ENCODE data around the gene CD6. TPM values are rescaled to one million over a fixed set of nuclear protein-coding genes. Genes with fewer than 3 reads are reported as not detected.

The CD6 gene
- total RNA-seq, 1 donor from 2014 or later: 0.39 TPM

GRCh38 chr11:61046833-61047232 is 75.4 kb downstream of the CD6 start:
- no peak overlapping the region for H2AFZ ChIP-seq (ENCODE audit: low read depth, low read length)
- H3K4me2 ChIP-seq (ENCODE audit: low read length): no peak overlapping the region
- Mint-ChIP-seq H3K27me3 (ENCODE audit: low read depth, unreplicated experiment) (peaks cover 24% of the 10 kb centered on the region), H3K36me3 (ENCODE audit: low read depth, unreplicated experiment) (no peaks in the 10 kb centered on the region), H3K9me3 (ENCODE audit: unreplicated experiment) (peaks cover 1% of the 10 kb centered on the region), H3K27ac (ENCODE audit: unreplicated experiment) (no peak overlapping the region), H3K4me1 (ENCODE audit: low read depth, unreplicated experiment) (peaks cover 5% of the 10 kb centered on the region), H3K4me3 (ENCODE audit: unreplicated experiment) (no peak overlapping the region)
- H4K20me1 ChIP-seq (ENCODE audit: insufficient read depth, low read length): no peaks in the 10 kb centered on the region
- no peak for TF ChIP-seq EZH2 (IDR thresholded peaks at IDR 0.05; ENCODE audit: insufficient read depth, low read length)
- TF ChIP-seq CTCF (IDR thresholded peaks at IDR 0.05; ENCODE audit: insufficient read depth, low read depth, low read length): no peak
- no peak overlapping the region for H3K9ac ChIP-seq (ENCODE audit: low read length)
- no peaks in the 10 kb centered on the region for H3K79me2 ChIP-seq (ENCODE audit: insufficient read depth, low read length)
- H3K4me3 ChIP-seq (ENCODE audit: insufficient read depth, low read depth, low read length): no peak overlapping the region
- H3K27ac ChIP-seq (ENCODE audit: low read depth, low read length): no peak overlapping the region
- H3K27me3 ChIP-seq (ENCODE audit: insufficient read depth, low read length): peaks cover 6% of the 10 kb centered on the region
- no peak for FAIRE-seq
- H3K36me3 ChIP-seq (ENCODE audit: insufficient read depth, low read length): no peaks in the 10 kb centered on the region
- H3K4me1 ChIP-seq (ENCODE audit: insufficient read depth, low read length): peaks cover 2% of the 10 kb centered on the region
- DNase-seq (ENCODE audit: low read depth): no peak
- no peaks in the 10 kb centered on the region for H3K9me3 ChIP-seq (ENCODE audit: insufficient read depth, low read depth, low read length)

- Histone ChIP-seq H3K4me2 (ENCODE audit: low read length) (no peak overlapping the region), H3K79me2 (ENCODE audit: insufficient read depth, low read length) (no peaks in the 10 kb centered on the region), H3K9me3 (ENCODE audit: insufficient read depth, low read depth, low read length) (no peaks in the 10 kb centered on the region), H3K4me1 (ENCODE audit: insufficient read depth, low read length) (no peaks in the 10 kb centered on the region), H4K20me1 (ENCODE audit: insufficient read depth, low read length) (no peaks in the 10 kb centered on the region), H3K4me3 (ENCODE audit: insufficient read depth, low read depth, low read length) (no peak overlapping the region), H2AFZ (ENCODE audit: low read depth, low read length) (no peak overlapping the region), H3K9ac (ENCODE audit: low read length) (no peak overlapping the region), H3K36me3 (ENCODE audit: insufficient read depth, low read length) (no peaks in the 10 kb centered on the region), H3K27ac (ENCODE audit: low read depth, low read length) (no peak overlapping the region), H3K27me3 (ENCODE audit: insufficient read depth, low read length) (peaks cover 6% of the 10 kb centered on the region)
- TF ChIP-seq EZH2 (IDR thresholded peaks at IDR 0.05; ENCODE audit: insufficient read depth, low read length) (no peak), CTCF (IDR thresholded peaks at IDR 0.05; ENCODE audit: insufficient read depth, low read depth, low read length) (no peak)
- DNase-seq (ENCODE audit: low read depth) (no peak), FAIRE-seq (no peak)
- peaks cover 35% of the 10 kb centered on the region for H3K27me3 Mint-ChIP-seq (ENCODE audit: low read depth, unreplicated experiment)
- no peaks in the 10 kb centered on the region for H3K4me1 Mint-ChIP-seq (ENCODE audit: low read depth, unreplicated experiment)
- no peaks in the 10 kb centered on the region for H3K36me3 Mint-ChIP-seq (ENCODE audit: low read depth, unreplicated experiment)
- peaks cover 1% of the 10 kb centered on the region for H3K9me3 Mint-ChIP-seq (ENCODE audit: unreplicated experiment)
- no peak overlapping the region for H3K4me3 Mint-ChIP-seq (ENCODE audit: unreplicated experiment)
- no peak overlapping the region for H3K27ac Mint-ChIP-seq (ENCODE audit: unreplicated experiment)
Observed at GRCh38 chr11:61048368-61049062, 77.0 kb downstream of the CD6 start.

GRCh38 chr11:61049063-61049377 is 77.5 kb downstream of the CD6 start:
- DNase-seq (ENCODE audit: low read depth): no peak
- no peaks in the 10 kb centered on the region for H3K36me3 ChIP-seq (ENCODE audit: insufficient read depth, low read length)
- H2AFZ ChIP-seq (ENCODE audit: low read depth, low read length): no peak overlapping the region
- no peaks in the 10 kb centered on the region for H3K79me2 ChIP-seq (ENCODE audit: insufficient read depth, low read length)
- H3K4me2 ChIP-seq (ENCODE audit: low read length): no peak overlapping the region
- H3K4me3 ChIP-seq (ENCODE audit: insufficient read depth, low read depth, low read length): no peak overlapping the region
- H3K27ac ChIP-seq (ENCODE audit: low read depth, low read length): no peak overlapping the region
- Mint-ChIP-seq H3K27me3 (ENCODE audit: low read depth, unreplicated experiment) (peaks cover 40% of the 10 kb centered on the region), H3K4me1 (ENCODE audit: low read depth, unreplicated experiment) (no peaks in the 10 kb centered on the region), H3K9me3 (ENCODE audit: unreplicated experiment) (peaks cover 1% of the 10 kb centered on the region), H3K4me3 (ENCODE audit: unreplicated experiment) (no peak overlapping the region), H3K36me3 (ENCODE audit: low read depth, unreplicated experiment) (no peaks in the 10 kb centered on the region), H3K27ac (ENCODE audit: unreplicated experiment) (no peak overlapping the region)
- H3K9me3 ChIP-seq (ENCODE audit: insufficient read depth, low read depth, low read length): no peaks in the 10 kb centered on the region
- FAIRE-seq: no peak
- H3K4me1 ChIP-seq (ENCODE audit: insufficient read depth, low read length): no peaks in the 10 kb centered on the region
- peaks cover 6% of the 10 kb centered on the region for H3K27me3 ChIP-seq (ENCODE audit: insufficient read depth, low read length)
- H3K9ac ChIP-seq (ENCODE audit: low read length): no peak overlapping the region
- TF ChIP-seq CTCF (IDR thresholded peaks at IDR 0.05; ENCODE audit: insufficient read depth, low read depth, low read length) (no peak), EZH2 (IDR thresholded peaks at IDR 0.05; ENCODE audit: insufficient read depth, low read length) (no peak)
- H4K20me1 ChIP-seq (ENCODE audit: insufficient read depth, low read length): no peaks in the 10 kb centered on the region
